Progenitor cell of endocrine pancreas (in vitro differentiated cells): Measurements from ENCODE around the gene THADA. TPM values are rescaled to one million over a fixed set of nuclear protein-coding genes. Genes with fewer than 3 reads are reported as not detected.

Experiments
- DNase-seq: peaks from one replicate; pipeline ENCODE4 v3.0.0; 2021; ENCODE audit warnings: low spot score; ENCODE audit not compliant: unreplicated experiment
- H3K27ac Mint-ChIP-seq: 2 replicates; pipeline ENCODE4 v1.8.0; 2021; ENCODE audit warnings: mild to moderate bottlenecking, moderate library complexity, mixed read lengths
- H3K27me3 Mint-ChIP-seq: 2 replicates; pipeline ENCODE4 v1.8.0; 2021; ENCODE audit warnings: mixed read lengths
- H3K36me3 Mint-ChIP-seq: 2 replicates; pipeline ENCODE4 v1.8.0; 2022; ENCODE audit warnings: mixed read lengths; ENCODE audit not compliant: insufficient read depth
- H3K4me1 Mint-ChIP-seq: 2 replicates; pipeline ENCODE4 v1.8.0; 2021; ENCODE audit warnings: low read depth, mixed read lengths
- H3K4me3 Mint-ChIP-seq: 2 replicates; pipeline ENCODE4 v1.8.0; 2021; ENCODE audit warnings: low read depth, mild to moderate bottlenecking, moderate library complexity, mixed read lengths
- H3K9me3 Mint-ChIP-seq: 2 replicates; pipeline ENCODE4 v1.8.0; 2021; ENCODE audit warnings: low read depth, mixed read lengths
- total RNA-seq: library from RNA; stranded (reverse); gene quantifications from 2 replicates; pipeline ENCODE4 v1.2.1, GENCODE V29; 2021
- TF ChIP-seq, protein P1 (sequence below): fragments of 200-600 bp; sonication (generic); IDR thresholded peaks from one replicate; pipeline ENCODE4 v1.5.0; 2021; ENCODE audit warnings: antibody characterized with exemption, mild to moderate bottlenecking; ENCODE audit not compliant: unreplicated experiment

THADA gene
- total RNA-seq, 1 donor from 2014 or later = 39.4 TPM

GRCh38 chr2:43312755-43313641 lies 282.8 kb downstream of the THADA start:
- Mint-ChIP-seq H3K9me3 (no peaks in the 10 kb centered on the region), H3K4me3 (no peak overlapping the region), H3K4me1 (peaks cover 9% of the 10 kb centered on the region), H3K36me3 (peaks cover 6% of the 10 kb centered on the region), H3K27ac (no peak overlapping the region), H3K27me3 (no peaks in the 10 kb centered on the region)
- TF ChIP-seq, protein P1, sequence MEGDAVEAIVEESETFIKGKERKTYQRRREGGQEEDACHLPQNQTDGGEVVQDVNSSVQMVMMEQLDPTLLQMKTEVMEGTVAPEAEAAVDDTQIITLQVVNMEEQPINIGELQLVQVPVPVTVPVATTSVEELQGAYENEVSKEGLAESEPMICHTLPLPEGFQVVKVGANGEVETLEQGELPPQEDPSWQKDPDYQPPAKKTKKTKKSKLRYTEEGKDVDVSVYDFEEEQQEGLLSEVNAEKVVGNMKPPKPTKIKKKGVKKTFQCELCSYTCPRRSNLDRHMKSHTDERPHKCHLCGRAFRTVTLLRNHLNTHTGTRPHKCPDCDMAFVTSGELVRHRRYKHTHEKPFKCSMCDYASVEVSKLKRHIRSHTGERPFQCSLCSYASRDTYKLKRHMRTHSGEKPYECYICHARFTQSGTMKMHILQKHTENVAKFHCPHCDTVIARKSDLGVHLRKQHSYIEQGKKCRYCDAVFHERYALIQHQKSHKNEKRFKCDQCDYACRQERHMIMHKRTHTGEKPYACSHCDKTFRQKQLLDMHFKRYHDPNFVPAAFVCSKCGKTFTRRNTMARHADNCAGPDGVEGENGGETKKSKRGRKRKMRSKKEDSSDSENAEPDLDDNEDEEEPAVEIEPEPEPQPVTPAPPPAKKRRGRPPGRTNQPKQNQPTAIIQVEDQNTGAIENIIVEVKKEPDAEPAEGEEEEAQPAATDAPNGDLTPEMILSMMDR = no peak
- DNase-seq = no peak

DNA sequence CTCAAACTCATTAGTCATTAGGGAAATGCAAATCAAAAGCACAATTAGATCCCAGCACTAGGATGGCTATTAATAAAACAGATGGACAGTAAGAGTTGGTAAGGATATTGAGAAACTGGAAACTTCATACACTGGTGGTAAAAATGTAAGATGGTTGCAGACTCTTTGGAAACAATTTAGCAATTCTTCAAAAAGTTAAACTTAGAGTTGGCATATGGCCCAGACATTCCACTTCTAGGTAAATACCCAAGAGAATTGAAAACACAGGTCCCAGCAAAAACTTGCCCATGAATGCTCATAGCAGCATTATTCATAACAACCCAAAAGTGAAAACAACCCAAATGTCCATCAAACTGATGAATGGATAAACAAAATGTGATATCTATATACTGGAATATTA lies 284.6 kb downstream of the THADA start:
- H3K36me3 Mint-ChIP-seq = peaks cover 6% of the 10 kb centered on the region
- H3K27me3 Mint-ChIP-seq = no peaks in the 10 kb centered on the region
- TF ChIP-seq, protein P1 = no peak
- H3K27ac Mint-ChIP-seq = no peak overlapping the region
- H3K9me3 Mint-ChIP-seq = no peaks in the 10 kb centered on the region
- no peak for DNase-seq
- no peak overlapping the region for H3K4me3 Mint-ChIP-seq
- peaks cover 9% of the 10 kb centered on the region for H3K4me1 Mint-ChIP-seq

GRCh38 chr2:43309935-43310334 lies 285.9 kb downstream of the THADA start:
- Mint-ChIP-seq H3K27ac (no peak overlapping the region), H3K36me3 (peaks cover 4% of the 10 kb centered on the region), H3K4me1 (peaks cover 12% of the 10 kb centered on the region), H3K27me3 (no peaks in the 10 kb centered on the region), H3K9me3 (no peaks in the 10 kb centered on the region), H3K4me3 (no peak overlapping the region)
- DNase-seq = no peak
- TF ChIP-seq, protein P1 = no peak

- no peaks in the 10 kb centered on the region for H3K9me3 Mint-ChIP-seq
- no peak overlapping the region for H3K4me3 Mint-ChIP-seq
- no peaks in the 10 kb centered on the region for H3K27me3 Mint-ChIP-seq
- H3K36me3 Mint-ChIP-seq = peaks cover 4% of the 10 kb centered on the region
- no peak for DNase-seq
- H3K27ac Mint-ChIP-seq = no peak overlapping the region
- TF ChIP-seq, protein P1 = no peak
- H3K4me1 Mint-ChIP-seq = peaks cover 14% of the 10 kb centered on the region
These were observed 287.9 kb downstream of the THADA start for GRCh38 chr2:43307973-43308372.

GRCh38 chr2:43307046-43307445 lies 288.8 kb downstream of the THADA start:
- peaks cover 8% of the 10 kb centered on the region for H3K4me1 Mint-ChIP-seq
- peaks cover 4% of the 10 kb centered on the region for H3K36me3 Mint-ChIP-seq
- H3K27me3 Mint-ChIP-seq = no peaks in the 10 kb centered on the region
- H3K9me3 Mint-ChIP-seq = no peaks in the 10 kb centered on the region
- no peak overlapping the region for H3K4me3 Mint-ChIP-seq
- no peak for DNase-seq
- TF ChIP-seq, protein P1 = no peak
- no peak overlapping the region for H3K27ac Mint-ChIP-seq
